Keratinocyte (primary cell): ENCODE results near the gene MYO10.

ENCODE experiments used
- EZH2 ChIP-seq: IDR thresholded peaks from one replicate; pipeline ENCODE4 v1.6.1; 2012; ENCODE audit warnings: inconsistent platforms, mild to moderate bottlenecking, low read length, moderate library complexity
- TF ChIP-seq, protein P1 (sequence below), 3 experiments: IDR thresholded peaks in 1 of 3; conservative IDR thresholded peaks in 1 of 3; optimal IDR thresholded peaks in 1 of 3; 2 replicates in 2 of 3; 3 replicates in 1 of 3; pipeline versions ENCODE3 to v1.5.1; 2011; ENCODE audit warnings: low read length in 3 of 3, mild to moderate bottlenecking in 3 of 3, moderate library complexity in 2 of 3, control low read depth in 1 of 3, inconsistent platforms in 1 of 3; ENCODE audit not compliant: insufficient read depth in 2 of 3; ENCODE audit errors: extremely low read depth in 1 of 3

DNA sequence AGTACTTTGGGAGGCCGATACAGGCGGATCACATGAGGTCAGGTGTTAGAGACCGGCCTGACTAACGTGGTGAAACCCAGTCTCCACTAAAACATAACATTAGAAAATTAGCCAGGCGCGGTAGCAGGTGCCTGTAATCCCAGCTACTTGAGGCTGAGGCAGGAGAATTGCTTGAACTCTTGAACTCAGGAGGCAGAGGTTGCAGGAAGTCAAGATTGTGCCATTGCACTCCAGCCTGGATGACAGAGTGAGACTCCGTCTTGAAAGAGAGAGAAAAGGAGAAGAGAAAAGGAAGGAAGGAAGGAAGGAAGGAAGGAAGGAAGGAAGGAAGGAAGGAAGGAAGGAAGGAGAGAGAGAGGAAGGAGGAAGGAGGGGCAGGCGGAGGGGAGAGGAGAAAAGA lies 45.1 kb downstream of the MYO10 start:
- TF ChIP-seq, protein P1, sequence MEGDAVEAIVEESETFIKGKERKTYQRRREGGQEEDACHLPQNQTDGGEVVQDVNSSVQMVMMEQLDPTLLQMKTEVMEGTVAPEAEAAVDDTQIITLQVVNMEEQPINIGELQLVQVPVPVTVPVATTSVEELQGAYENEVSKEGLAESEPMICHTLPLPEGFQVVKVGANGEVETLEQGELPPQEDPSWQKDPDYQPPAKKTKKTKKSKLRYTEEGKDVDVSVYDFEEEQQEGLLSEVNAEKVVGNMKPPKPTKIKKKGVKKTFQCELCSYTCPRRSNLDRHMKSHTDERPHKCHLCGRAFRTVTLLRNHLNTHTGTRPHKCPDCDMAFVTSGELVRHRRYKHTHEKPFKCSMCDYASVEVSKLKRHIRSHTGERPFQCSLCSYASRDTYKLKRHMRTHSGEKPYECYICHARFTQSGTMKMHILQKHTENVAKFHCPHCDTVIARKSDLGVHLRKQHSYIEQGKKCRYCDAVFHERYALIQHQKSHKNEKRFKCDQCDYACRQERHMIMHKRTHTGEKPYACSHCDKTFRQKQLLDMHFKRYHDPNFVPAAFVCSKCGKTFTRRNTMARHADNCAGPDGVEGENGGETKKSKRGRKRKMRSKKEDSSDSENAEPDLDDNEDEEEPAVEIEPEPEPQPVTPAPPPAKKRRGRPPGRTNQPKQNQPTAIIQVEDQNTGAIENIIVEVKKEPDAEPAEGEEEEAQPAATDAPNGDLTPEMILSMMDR (optimal IDR thresholded peaks at IDR 0.05 in 1 of 3, IDR thresholded peaks at IDR 0.05 in 1 of 3, conservative IDR thresholded peaks at IDR 0.05 in 1 of 3; ENCODE audit: extremely low read depth in 1 of 3, insufficient read depth in 2 of 3, low read length in 3 of 3) = no peak
- no peak for TF ChIP-seq EZH2
